Activated T-cell treated with anti-CD3 and anti-CD28 coated beads for 24 hours (primary cell): ENCODE measurements around the gene ZFP1.
"Not testable (repeated sequence)": the region's sequence is repeated elsewhere in the genome, so short reads cannot be mapped to it uniquely, and the experiment has no call there.

Experiments used
- DNase-seq: peaks from one replicate; pipeline ENCODE4 v3.0.0-alpha.2; 2020; ENCODE audit warnings: low read depth

Gene ZFP1

GRCh38 chr16:75204410-75204758, 56.1 kb downstream of the ZFP1 start:
- no peak for DNase-seq

- DNase-seq: not testable (repeated sequence)
These were observed 56.6 kb downstream of the ZFP1 start for GRCh38 chr16:75204905-75205304.

GRCh38 chr16:75205438-75205837, 57.1 kb downstream of the ZFP1 start:
- not testable (repeated sequence) for DNase-seq

GRCh38 chr16:75205961-75206748, 57.8 kb downstream of the ZFP1 start:
- not testable (repeated sequence) for DNase-seq

GRCh38 chr16:75206749-75207451, 58.6 kb downstream of the ZFP1 start, which contains the start of gene CTRB2:
Gene CTRB2, minus strand, starts transcription at chr16:75207161. Its CDS starts 20 bp downstream, at chr16:75207141.
- DNase-seq: no peak

GRCh38 chr16:75207831-75208230, 59.5 kb downstream of the ZFP1 start:
- no peak for DNase-seq

- no peak for DNase-seq
These were observed 60.0 kb downstream of the ZFP1 start for GRCh38 chr16:75208242-75208825.

- DNase-seq: no peak
These were observed 60.7 kb downstream of the ZFP1 start for GRCh38 chr16:75208861-75209505.

- DNase-seq: not testable (repeated sequence)
These were observed 61.2 kb downstream of the ZFP1 start for GRCh38 chr16:75209514-75209913.

- DNase-seq: no peak
These were observed 61.6 kb downstream of the ZFP1 start for GRCh38 chr16:75209944-75210343.

- not testable (repeated sequence) for DNase-seq
These were observed 63.0 kb downstream of the ZFP1 start for GRCh38 chr16:75211286-75211685.

GRCh38 chr16:75216127-75216526, 67.8 kb downstream of the ZFP1 start:
- DNase-seq: no peak

GRCh38 chr16:75216576-75216975, 68.3 kb downstream of the ZFP1 start:
- no peak for DNase-seq

- DNase-seq: no peak
These were observed 69.1 kb downstream of the ZFP1 start for GRCh38 chr16:75217389-75217851.

- no peak for DNase-seq
These were observed 70.1 kb downstream of the ZFP1 start, which contains the start of gene CTRB1 for GRCh38 chr16:75218256-75219076. Gene CTRB1, plus strand, starts transcription at chr16:75218988. Its CDS starts 20 bp downstream, at chr16:75219008.

- no peak for DNase-seq
These were observed 70.8 kb downstream of the ZFP1 start for GRCh38 chr16:75219088-75219487.

GRCh38 chr16:75219838-75220237, 71.5 kb downstream of the ZFP1 start:
- DNase-seq: peak; percentile 16
